Activated naive CD4-positive, alpha-beta T cell treated with anti-CD3 and anti-CD28 coated beads, Interleukin-2, amount 50 U/mL, for 72 hours (primary cell): ENCODE measurements around the gene TUBA3C. TPM values are rescaled to one million over a fixed set of nuclear protein-coding genes. Genes with fewer than 3 reads are reported as not detected.

ENCODE experiments used
- ATAC-seq, 2 donors: fragments of 150-1000 bp; cut with Tn5 transposase; 2 replicates each; pipeline ENCODE4 v1.10.0; 2021; ENCODE audit warnings: mild to moderate bottlenecking in 2 of 2, moderate library complexity in 2 of 2
- DNase-seq, 2 donors: peaks; one replicate each; pipeline ENCODE4 v3.0.0; 2021 to 2022; ENCODE audit warnings: low spot score in 2 of 2
- H3K27ac Mint-ChIP-seq, 2 donors: one replicate each; pipeline ENCODE4 v1.8.0; 2022; ENCODE audit warnings: mild to moderate bottlenecking in 2 of 2, mixed read lengths in 2 of 2
- H3K36me3 Mint-ChIP-seq, 2 donors: one replicate each; pipeline ENCODE4 v1.8.0; 2022; ENCODE audit warnings: mixed read lengths in 2 of 2
- H3K9me3 Mint-ChIP-seq, 2 donors: one replicate each; pipeline ENCODE4 v1.8.0; 2022; ENCODE audit warnings: mixed read lengths in 2 of 2
- total RNA-seq, 2 donors: library from RNA; stranded (reverse); gene quantifications; one replicate each; pipeline ENCODE4 v1.2.3, GENCODE V29; 2022

The TUBA3C gene
- total RNA-seq, 2 donors from 2014 or later, result not detected

- no peak for ATAC-seq
- Mint-ChIP-seq H3K27ac (no peak overlapping the region), H3K9me3 (no peaks in the 10 kb centered on the region), H3K36me3 (no peaks in the 10 kb centered on the region)
- no peak for DNase-seq
These were observed 9.0 kb downstream of the TUBA3C start for GRCh38 chr13:19172647-19173030.

GRCh38 chr13:19172007-19172646, 9.5 kb downstream of the TUBA3C start:
- no peaks in the 10 kb centered on the region for H3K9me3 Mint-ChIP-seq
- DNase-seq (no peak), ATAC-seq (no peak)
- H3K27ac Mint-ChIP-seq, result no peak overlapping the region
- H3K36me3 Mint-ChIP-seq, result no peaks in the 10 kb centered on the region

- no peaks in the 10 kb centered on the region for H3K9me3 Mint-ChIP-seq
- no peak for ATAC-seq
These were observed 10.1 kb downstream of the TUBA3C start for GRCh38 chr13:19171563-19171962.

GRCh38 chr13:19169991-19170390, 11.6 kb downstream of the TUBA3C start:
- no peaks in the 10 kb centered on the region for H3K36me3 Mint-ChIP-seq
- ATAC-seq (no peak), DNase-seq (no peak)
- no peak overlapping the region for H3K27ac Mint-ChIP-seq
- no peaks in the 10 kb centered on the region for H3K9me3 Mint-ChIP-seq

More at GRCh38 chr13:19171563-19171962, 10.1 kb downstream of the TUBA3C start:
- no peak for DNase-seq
- H3K27ac Mint-ChIP-seq, result no peak overlapping the region
- H3K36me3 Mint-ChIP-seq, result no peaks in the 10 kb centered on the region

GRCh38 chr13:19169496-19169895, 12.1 kb downstream of the TUBA3C start:
- H3K36me3 Mint-ChIP-seq, result no peaks in the 10 kb centered on the region
- H3K9me3 Mint-ChIP-seq, result no peaks in the 10 kb centered on the region
- ATAC-seq (no peak), DNase-seq (no peak)
- H3K27ac Mint-ChIP-seq, result no peak overlapping the region

GRCh38 chr13:19161308-19161707, 20.3 kb downstream of the TUBA3C start:
- DNase-seq (no peak), ATAC-seq (no peak)
- Mint-ChIP-seq H3K27ac (no peak overlapping the region), H3K36me3 (no peaks in the 10 kb centered on the region), H3K9me3 (peaks cover 4% of the 10 kb centered on the region in 2 donors)

GRCh38 chr13:19159761-19160420, 21.7 kb downstream of the TUBA3C start:
- H3K9me3 Mint-ChIP-seq, result peaks cover 4% of the 10 kb centered on the region in 2 donors
- no peak overlapping the region for H3K27ac Mint-ChIP-seq
- no peaks in the 10 kb centered on the region for H3K36me3 Mint-ChIP-seq
- ATAC-seq, result no peak
- DNase-seq, result no peak

GRCh38 chr13:19159181-19159580, 22.4 kb downstream of the TUBA3C start:
- Mint-ChIP-seq H3K9me3 (peaks cover 3 to 4% of the 10 kb centered on the region in 2 donors), H3K27ac (no peak overlapping the region), H3K36me3 (no peaks in the 10 kb centered on the region)
- DNase-seq, result no peak
- no peak for ATAC-seq

- peaks cover 0 to 4% of the 10 kb centered on the region in 2 donors for H3K9me3 Mint-ChIP-seq
- no peak overlapping the region for H3K27ac Mint-ChIP-seq
- ATAC-seq (no peak), DNase-seq (no peak)
- H3K36me3 Mint-ChIP-seq, result no peaks in the 10 kb centered on the region
These were observed 23.0 kb downstream of the TUBA3C start for GRCh38 chr13:19158526-19159174.

GRCh38 chr13:19158006-19158405, 23.6 kb downstream of the TUBA3C start:
- ATAC-seq, result no peak
- H3K27ac Mint-ChIP-seq, result no peak overlapping the region
- DNase-seq, result no peak
- H3K9me3 Mint-ChIP-seq, result no peaks in the 10 kb centered on the region
- H3K36me3 Mint-ChIP-seq, result no peaks in the 10 kb centered on the region

GRCh38 chr13:19157461-19157860, 24.2 kb downstream of the TUBA3C start:
- no peaks in the 10 kb centered on the region for H3K36me3 Mint-ChIP-seq
- ATAC-seq (no peak), DNase-seq (no peak)
- no peaks in the 10 kb centered on the region for H3K9me3 Mint-ChIP-seq
- no peak overlapping the region for H3K27ac Mint-ChIP-seq

- H3K36me3 Mint-ChIP-seq, result no peaks in the 10 kb centered on the region
These were observed 25.4 kb downstream of the TUBA3C start for GRCh38 chr13:19156013-19156825.

GRCh38 chr13:19155321-19155861, 26.2 kb downstream of the TUBA3C start:
- Mint-ChIP-seq H3K9me3 (no peaks in the 10 kb centered on the region), H3K27ac (no peak overlapping the region), H3K36me3 (no peaks in the 10 kb centered on the region)
- ATAC-seq (no peak), DNase-seq (no peak)

More at GRCh38 chr13:19156013-19156825, 25.4 kb downstream of the TUBA3C start:
- Mint-ChIP-seq H3K9me3 (no peaks in the 10 kb centered on the region), H3K27ac (no peak overlapping the region)
- ATAC-seq (no peak), DNase-seq (no peak)

- Mint-ChIP-seq H3K36me3 (no peaks in the 10 kb centered on the region), H3K27ac (no peak overlapping the region), H3K9me3 (no peaks in the 10 kb centered on the region)
- ATAC-seq, result no peak
- DNase-seq, result no peak
These were observed 26.8 kb downstream of the TUBA3C start for GRCh38 chr13:19154843-19155242.

GRCh38 chr13:19153782-19154450, 27.7 kb downstream of the TUBA3C start:
- ATAC-seq (peak in 1 of 2 donors; percentile 55), DNase-seq (peak in 1 of 2 donors; percentile 35)
- Mint-ChIP-seq H3K9me3 (peaks cover 2% of the 10 kb centered on the region in 2 donors), H3K36me3 (peaks cover 0 to 3% of the 10 kb centered on the region in 2 donors), H3K27ac (no peak overlapping the region)

- Mint-ChIP-seq H3K27ac (no peak overlapping the region), H3K36me3 (peaks cover 0 to 7% of the 10 kb centered on the region in 2 donors), H3K9me3 (peaks cover 8% of the 10 kb centered on the region in 2 donors)
- DNase-seq, result no peak
- ATAC-seq, result no peak
These were observed 29.2 kb downstream of the TUBA3C start for GRCh38 chr13:19152403-19152802.
